HepG2 (cell line): Measurements from ENCODE around the gene SLC16A3. TPM values are rescaled to one million over a fixed set of nuclear protein-coding genes. Genes with fewer than 3 reads are reported as not detected.

ENCODE experiments used
- AGO1 ChIP-seq: fragments of 200-400 bp; formaldehyde crosslinking; IDR thresholded peaks from 2 replicates; pipeline ENCODE4 v1.6.1; 2017; ENCODE audit warnings: mild to moderate bottlenecking, low read depth, low read length, moderate library complexity; ENCODE audit not compliant: poor library complexity, severe bottlenecking
- EEA1 ChIP-seq: sonication (generic); formaldehyde crosslinking; IDR thresholded peaks from 2 replicates; pipeline ENCODE4 v1.5.1; 2020; ENCODE audit warnings: mild to moderate bottlenecking, missing genetic modification reagents, borderline replicate concordance
- ELK4 ChIP-seq: sonication (generic); formaldehyde crosslinking; IDR thresholded peaks from 2 replicates; pipeline ENCODE4 v1.9.0; 2021; ENCODE audit warnings: missing genetic modification reagents, borderline replicate concordance
- HIC2 ChIP-seq: sonication (generic); formaldehyde crosslinking; IDR thresholded peaks from 2 replicates; pipeline ENCODE4 v1.9.0; 2022; ENCODE audit warnings: low read depth, missing genetic modification reagents
- IKZF4 ChIP-seq: sonication (generic); formaldehyde crosslinking; IDR thresholded peaks from 2 replicates; pipeline ENCODE4 v1.5.1; 2020; ENCODE audit warnings: borderline replicate concordance, mild to moderate bottlenecking, low read depth, missing genetic modification reagents; ENCODE audit errors: not compliant biosample characterization
- NR0B2 ChIP-seq: sonication (generic); formaldehyde crosslinking; IDR thresholded peaks from 2 replicates; pipeline ENCODE4 v1.4.0; 2020; ENCODE audit warnings: mild to moderate bottlenecking, missing genetic modification reagents
- NRL ChIP-seq: sonication (generic); formaldehyde crosslinking; IDR thresholded peaks from 2 replicates; pipeline ENCODE4 v1.5.0; 2020; ENCODE audit warnings: missing genetic modification reagents, mild to moderate bottlenecking, moderate library complexity, borderline replicate concordance
- ZFY ChIP-seq: sonication (generic); formaldehyde crosslinking; IDR thresholded peaks from 2 replicates; pipeline ENCODE4 v1.4.0; 2020; ENCODE audit warnings: missing genetic modification reagents
- ZNF121 ChIP-seq: sonication (generic); formaldehyde crosslinking; IDR thresholded peaks from 2 replicates; pipeline ENCODE4 v1.5.0; 2020; ENCODE audit warnings: mild to moderate bottlenecking, missing genetic modification reagents
- ZNF598 ChIP-seq: sonication (generic); formaldehyde crosslinking; IDR thresholded peaks from 2 replicates; pipeline ENCODE4 v1.5.1; 2020; ENCODE audit warnings: mild to moderate bottlenecking, missing genetic modification reagents, borderline replicate concordance
- ZNF660 ChIP-seq: sonication (generic); formaldehyde crosslinking; IDR thresholded peaks from 2 replicates; pipeline ENCODE4 v1.5.1; 2020; ENCODE audit warnings: mild to moderate bottlenecking, low read depth, missing genetic modification reagents, borderline replicate concordance
- ZNF772 ChIP-seq: sonication (generic); formaldehyde crosslinking; IDR thresholded peaks from 2 replicates; pipeline ENCODE4 v1.5.0; 2020; ENCODE audit warnings: mild to moderate bottlenecking, missing genetic modification reagents
- polyA plus RNA-seq, 8 experiments: library from polyadenylated mRNA; depleted of rRNA in 3 of 8; stranded (reverse) in 7 of 8; unstranded in 1 of 8; fragments of >200 nt; fragmentation: Illumina TruSeq in 4 of 8; extraction: Trizol in 4 of 8; gene quantifications; 2 replicates each; pipeline versions ENCODE4 v1.2.1 to v1.2.3, GENCODE V29; 2011 to 2016; ENCODE audit warnings: low read depth in 4 of 8, missing spikeins in 1 of 8, mixed read lengths in 1 of 8; ENCODE audit not compliant: insufficient read depth in 1 of 8
- total RNA-seq, 5 experiments: library from RNA; depleted of rRNA; stranded (reverse); fragments of >200 nt; fragmentation: Illumina TruSeq; extraction: Trizol; gene quantifications; 2 replicates each; pipeline ENCODE4 v1.2.3, GENCODE V29; 2016; ENCODE audit warnings: low read depth in 1 of 5
- TF ChIP-seq, protein P1 (sequence below): sonication (generic); formaldehyde crosslinking; IDR thresholded peaks from 2 replicates; pipeline ENCODE4 v1.8.0; 2022; ENCODE audit warnings: missing genetic modification reagents, low read depth, mild to moderate bottlenecking, borderline replicate concordance

Gene SLC16A3
- total and polyA plus RNA-seq, 2 of the 13 experiments (the other 11 are each of a cell fraction or from before 2014, with no cell fraction given): 242 to 349 TPM

- 0 out of 2 replicates have a peak, but pooled peaks have one; percentile 19 for TF ChIP-seq HIC2 (CRISPR knock-in tag)
- TF ChIP-seq ZNF598 (CRISPR knock-in tag): no peak
- no peak for TF ChIP-seq IKZF4 (CRISPR knock-in tag)
- TF ChIP-seq ZNF772 (CRISPR knock-in tag): no peak
- TF ChIP-seq ZNF121 (CRISPR knock-in tag): no peak
- TF ChIP-seq, protein P1, sequence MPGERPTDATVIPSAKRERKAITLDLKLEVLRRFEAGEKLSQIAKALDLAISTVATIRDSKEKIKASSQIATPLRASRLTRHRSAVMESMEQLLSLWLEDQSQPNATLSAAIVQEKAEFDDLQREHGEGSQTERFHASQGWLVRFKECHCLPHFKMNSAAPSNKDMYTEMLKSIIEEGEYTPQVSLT (CRISPR knock-in tag): no peak
- TF ChIP-seq ZNF660: no peak
- TF ChIP-seq ZFY (CRISPR knock-in tag): peak; percentile 7; the same call in 1 of the 2 replicates
- peak; percentile 43 for TF ChIP-seq AGO1
- 0 out of 2 replicates have a peak, but pooled peaks have one; percentile 11 for TF ChIP-seq NRL (CRISPR knock-in tag)
- no peak for TF ChIP-seq ELK4 (CRISPR knock-in tag)
- no peak for TF ChIP-seq EEA1 (CRISPR knock-in tag)
- TF ChIP-seq NR0B2 (CRISPR knock-in tag): 0 out of 2 replicates have a peak, but pooled peaks have one; percentile 7
Measured at GRCh38 chr17:82226146-82226808, 2.6 kb upstream of the SLC16A3 start (continued).
